NCI-H1105 (cell line): Measurements from ENCODE around the gene CACHD1.
A peak's percentile ranks its signal among the peaks of the same experiment; 100 is the strongest.

ENCODE experiments used
- DNase-seq: peaks from one replicate; lab custom pipeline; 2025; lab: John Stamatoyannopoulos, UW

CACHD1 gene

GRCh38 chr1:64469977-64470664 lies at the start of gene CACHD1:
CACHD1 (plus strand) TSS chr1:64470129; CDS start chr1:64470745, 616 bp downstream.
- DNase-seq, result peak; percentile 74

GRCh38 chr1:64421377-64421776 lies 48.6 kb upstream of the CACHD1 start:
- DNase-seq, result no peak

GRCh38 chr1:64423526-64423925 lies 46.4 kb upstream of the CACHD1 start:
- DNase-seq, result no peak

- DNase-seq, result no peak
Measured at GRCh38 chr1:64424412-64424811, 45.5 kb upstream of the CACHD1 start.

- DNase-seq, result no peak
Measured at GRCh38 chr1:64425521-64425920, 44.4 kb upstream of the CACHD1 start.

GRCh38 chr1:64426681-64427080 lies 43.2 kb upstream of the CACHD1 start:
- DNase-seq, result no peak

GRCh38 chr1:64427879-64428278 lies 42.0 kb upstream of the CACHD1 start:
- no peak for DNase-seq

GRCh38 chr1:64433308-64433707 lies 36.6 kb upstream of the CACHD1 start:
- DNase-seq, result no peak

- no peak for DNase-seq
Measured at GRCh38 chr1:64433747-64434146, 36.2 kb upstream of the CACHD1 start.

- DNase-seq, result no peak
Measured at GRCh38 chr1:64435000-64435399, 34.9 kb upstream of the CACHD1 start.

GRCh38 chr1:64437453-64437852 lies 32.5 kb upstream of the CACHD1 start:
- no peak for DNase-seq

GRCh38 chr1:64440183-64440826 lies 29.6 kb upstream of the CACHD1 start:
- no peak for DNase-seq

GRCh38 chr1:64451440-64451839 lies 18.5 kb upstream of the CACHD1 start:
- no peak for DNase-seq

- DNase-seq, result no peak
Measured at GRCh38 chr1:64453688-64454087, 16.2 kb upstream of the CACHD1 start.

GRCh38 chr1:64458915-64459314 lies 11.0 kb upstream of the CACHD1 start:
- no peak for DNase-seq

- DNase-seq, result no peak
Measured at GRCh38 chr1:64459743-64460142, 10.2 kb upstream of the CACHD1 start.

GRCh38 chr1:64466033-64466432 lies 3.9 kb upstream of the CACHD1 start:
- no peak for DNase-seq

GRCh38 chr1:64469116-64469976 lies 583 bp upstream of the CACHD1 start:
- DNase-seq, result peak; percentile 4

GRCh38 chr1:64470665-64471217 lies 812 bp downstream of the CACHD1 start:
- DNase-seq, result no peak

- peak; percentile 13 for DNase-seq
Measured at GRCh38 chr1:64471218-64472039, 1.5 kb downstream of the CACHD1 start.

- no peak for DNase-seq
Measured at GRCh38 chr1:64472040-64472376, 2.1 kb downstream of the CACHD1 start.

GRCh38 chr1:64472805-64473204 lies 2.9 kb downstream of the CACHD1 start:
- DNase-seq, result no peak
